Esophagus muscularis mucosa (tissue), 4 donors: ENCODE data around the gene TSGA10. TPM values are rescaled to one million over a fixed set of nuclear protein-coding genes. Genes with fewer than 3 reads are reported as not detected.

Source experiments
- DNase-seq: peaks from one replicate; pipeline ENCODE4 v3.0.0-alpha.2; 2017; ENCODE audit errors: extremely low spot score
- H3K27ac ChIP-seq, 4 donors: fragments of 200-600 bp; sonication (generic); replicated peaks in 1 of 4; 1 replicate in 3 of 4; 2 replicates in 1 of 4; pipeline ENCODE4 v1.5.1; 2016 to 2019; ENCODE audit warnings: mild to moderate bottlenecking in 1 of 4
- H3K27me3 ChIP-seq, 4 donors: fragments of 200-600 bp; sonication (generic); one replicate each; pipeline versions ENCODE4 v1.5.1 to v1.6.0; 2016 to 2019
- H3K36me3 ChIP-seq, 4 donors: fragments of 200-600 bp; sonication (generic); one replicate each; pipeline ENCODE4 v1.5.1; 2016 to 2019
- H3K4me1 ChIP-seq, 4 donors: fragments of 200-600 bp; sonication (generic); one replicate each; pipeline ENCODE4 v1.5.1; 2016 to 2019
- H3K4me3 ChIP-seq, 4 donors: fragments of 200-600 bp; sonication (generic); 1 replicate in 2 of 4; 2 replicates in 2 of 4; pipeline ENCODE4 v1.5.1; 2016 to 2019; ENCODE audit warnings: mild to moderate bottlenecking in 4 of 4, moderate library complexity in 1 of 4
- H3K9me3 ChIP-seq, 4 donors: fragments of 200-600 bp; sonication (generic); 1 replicate in 3 of 4; 2 replicates in 1 of 4; pipeline ENCODE4 v1.5.1; 2016 to 2019
- EP300 ChIP-seq: sonication (generic); formaldehyde crosslinking; IDR thresholded peaks from one replicate; pipeline ENCODE4 v1.6.1; 2017; ENCODE audit warnings: antibody characterized with exemption
- POLR2A ChIP-seq: fragments of 450-650 bp; IDR thresholded peaks from one replicate; pipeline ENCODE4 v1.6.1; 2017; ENCODE audit warnings: antibody characterized with exemption, moderate library complexity, mild to moderate bottlenecking, low read depth
- POLR2AphosphoS5 ChIP-seq, 2 donors: sonication (generic); formaldehyde crosslinking; IDR thresholded peaks; one replicate each; pipeline ENCODE4 v1.6.1; 2017; ENCODE audit warnings: antibody characterized with exemption in 2 of 2
- WGBS: methylation state at CpG from one replicate; pipeline ENCODE4 v1.1.5; 2018; 5-methylcytosine and 5-hydroxymethylcytosine counted together
- intact Hi-C: fragments of 100-400 bp; cut with DNase I; formaldehyde crosslinking; loops from one replicate; pipeline ENCODE4 v1.15.1; 2023
- total RNA-seq, 4 donors: library from RNA; depleted of rRNA; stranded (reverse); fragments of >200 nt; gene quantifications; one replicate each; pipeline versions ENCODE4 v1.1.0 to v1.2.1, GENCODE V29; 2016
- TF ChIP-seq, protein P1 (sequence below), 3 experiments: fragments of 200-600 bp in 2 of 3; fragments of 450-650 bp in 1 of 3; sonication (generic) in 2 of 3; IDR thresholded peaks; one replicate each; pipeline ENCODE4 v1.5.1; 2017 to 2019; ENCODE audit warnings: antibody characterized with exemption in 3 of 3, mild to moderate bottlenecking in 2 of 3, moderate library complexity in 1 of 3

Gene TSGA10
- total RNA-seq, 4 donors from 2014 or later, result 1.1 to 4.4 (median 2.0) TPM

DNA sequence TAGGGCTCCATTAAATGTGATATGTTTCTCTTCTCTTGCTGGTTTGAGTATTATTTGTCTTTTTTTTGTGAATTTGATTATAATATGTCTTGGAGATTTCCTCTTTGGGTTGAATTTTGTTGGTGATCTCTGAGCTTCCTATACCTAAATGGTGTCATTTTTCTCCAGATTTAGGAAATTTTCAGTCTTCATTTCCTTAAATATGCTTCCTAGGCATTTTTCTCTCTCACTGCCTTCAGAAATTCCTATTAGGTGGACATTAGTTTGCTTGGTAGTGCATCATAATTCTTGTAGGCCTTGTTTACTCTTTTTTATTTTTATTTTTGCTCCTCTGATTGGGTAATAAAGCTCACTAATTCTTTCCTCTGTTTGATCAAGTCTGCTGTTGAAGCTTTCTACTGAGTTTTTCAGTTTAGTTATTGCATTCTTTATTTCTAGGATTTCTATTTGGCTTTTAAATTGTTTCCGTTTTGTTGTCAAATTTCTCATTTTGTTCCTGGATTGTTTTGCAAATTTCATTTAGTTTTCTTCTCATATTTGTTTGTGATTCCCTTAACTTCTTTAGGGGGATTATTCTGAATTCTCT, 182.1 kb downstream of the TSGA10 start:
- peaks cover 0 to 31% (median 13%) of the 10 kb centered on the region in 4 donors for H3K9me3 ChIP-seq
- no peak for TF ChIP-seq POLR2AphosphoS5 (IDR thresholded peaks at IDR 0.05)
- intact Hi-C loops, result no loop called here
- no peak overlapping the region for H3K4me3 ChIP-seq
- WGBS, result 97% methylated on average over 1 of the region's 1 CpG
- H3K36me3 ChIP-seq, result no peaks in the 10 kb centered on the region
- no peak for DNase-seq
- no peak overlapping the region for H3K27ac ChIP-seq
- H3K27me3 ChIP-seq, result no peaks in the 10 kb centered on the region
- H3K4me1 ChIP-seq, result no peaks in the 10 kb centered on the region

DNA sequence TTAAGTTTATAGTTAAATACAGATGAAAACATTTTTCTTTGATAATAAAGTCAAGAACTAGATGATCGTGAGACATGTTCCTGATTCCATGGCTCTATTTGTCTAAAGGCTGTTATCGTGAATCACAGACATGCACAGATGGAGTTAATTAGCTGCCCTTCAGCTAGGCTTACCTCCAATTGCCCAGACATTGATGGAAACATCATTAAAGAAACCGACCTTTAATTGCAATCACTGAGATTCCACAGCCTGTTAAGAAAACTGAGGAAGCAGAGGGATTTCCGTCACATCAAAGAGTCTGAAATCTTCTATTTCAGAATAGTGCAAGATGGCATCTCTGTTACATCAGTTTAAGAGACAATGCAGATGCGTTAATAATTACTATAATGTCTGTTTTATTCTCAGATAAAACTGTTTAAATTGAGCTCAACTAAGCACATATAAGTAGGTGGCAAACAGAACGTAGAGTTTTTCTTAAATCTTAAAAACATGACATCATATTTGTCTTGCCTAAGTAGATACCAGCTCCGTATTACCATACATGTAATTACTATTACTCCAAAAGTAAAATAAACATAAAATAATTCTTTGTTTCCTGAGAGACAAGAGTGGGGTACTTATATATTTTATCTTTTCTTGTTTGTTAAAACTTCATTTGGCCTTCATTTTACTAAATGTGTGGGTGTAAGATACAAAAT, 194.8 kb downstream of the TSGA10 start:
- Histone ChIP-seq H3K4me1 (no peaks in the 10 kb centered on the region), H3K9me3 (peaks cover 0 to 2% (median 0%) of the 10 kb centered on the region in 4 donors), H3K27me3 (no peaks in the 10 kb centered on the region), H3K27ac (no peak overlapping the region), H3K4me3 (no peak overlapping the region), H3K36me3 (no peaks in the 10 kb centered on the region)
- WGBS, result 59% methylated on average over 7 of the region's 7 CpGs
- no peak for DNase-seq
- TF ChIP-seq POLR2AphosphoS5 (IDR thresholded peaks at IDR 0.05), result no peak
- TF ChIP-seq EP300, result no peak
- no peak for TF ChIP-seq POLR2A
- TF ChIP-seq, protein P1, sequence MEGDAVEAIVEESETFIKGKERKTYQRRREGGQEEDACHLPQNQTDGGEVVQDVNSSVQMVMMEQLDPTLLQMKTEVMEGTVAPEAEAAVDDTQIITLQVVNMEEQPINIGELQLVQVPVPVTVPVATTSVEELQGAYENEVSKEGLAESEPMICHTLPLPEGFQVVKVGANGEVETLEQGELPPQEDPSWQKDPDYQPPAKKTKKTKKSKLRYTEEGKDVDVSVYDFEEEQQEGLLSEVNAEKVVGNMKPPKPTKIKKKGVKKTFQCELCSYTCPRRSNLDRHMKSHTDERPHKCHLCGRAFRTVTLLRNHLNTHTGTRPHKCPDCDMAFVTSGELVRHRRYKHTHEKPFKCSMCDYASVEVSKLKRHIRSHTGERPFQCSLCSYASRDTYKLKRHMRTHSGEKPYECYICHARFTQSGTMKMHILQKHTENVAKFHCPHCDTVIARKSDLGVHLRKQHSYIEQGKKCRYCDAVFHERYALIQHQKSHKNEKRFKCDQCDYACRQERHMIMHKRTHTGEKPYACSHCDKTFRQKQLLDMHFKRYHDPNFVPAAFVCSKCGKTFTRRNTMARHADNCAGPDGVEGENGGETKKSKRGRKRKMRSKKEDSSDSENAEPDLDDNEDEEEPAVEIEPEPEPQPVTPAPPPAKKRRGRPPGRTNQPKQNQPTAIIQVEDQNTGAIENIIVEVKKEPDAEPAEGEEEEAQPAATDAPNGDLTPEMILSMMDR (IDR thresholded peaks at IDR 0.05), result no peak
- intact Hi-C loops, result no loop called here

DNA sequence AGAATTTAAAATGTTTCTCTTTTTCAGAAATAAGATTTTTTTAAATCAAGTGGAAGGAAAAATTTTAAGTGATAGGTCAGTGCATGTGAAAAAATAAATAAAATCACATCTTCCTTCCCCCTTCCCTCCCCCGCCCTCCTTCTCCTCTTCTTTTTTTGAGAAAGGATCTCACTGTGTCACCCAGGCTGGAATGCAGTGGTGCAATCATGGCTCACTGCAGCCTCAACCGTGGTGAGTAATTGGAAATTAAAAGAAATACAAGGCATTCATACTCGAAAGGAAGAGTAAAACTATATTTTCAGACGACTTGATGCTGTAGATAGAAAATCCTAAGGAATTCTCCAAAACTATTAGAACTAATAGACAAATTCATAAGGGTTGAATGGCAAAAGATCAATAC, 201.8 kb downstream of the TSGA10 start:
- TF ChIP-seq, protein P1 (IDR thresholded peaks at IDR 0.05), result no peak
- TF ChIP-seq EP300 (no peak), POLR2AphosphoS5 (IDR thresholded peaks at IDR 0.05) (no peak), POLR2A (no peak)
- intact Hi-C loops, result no loop called here
- Histone ChIP-seq H3K4me1 (peaks cover 0 to 12% (median 8%) of the 10 kb centered on the region in 4 donors), H3K27me3 (peaks cover 0 to 3% (median 0%) of the 10 kb centered on the region in 4 donors), H3K4me3 (no peak overlapping the region), H3K9me3 (no peaks in the 10 kb centered on the region), H3K27ac (no peak overlapping the region), H3K36me3 (no peaks in the 10 kb centered on the region)
- 74% methylated on average over 4 of the region's 4 CpGs for WGBS
- no peak for DNase-seq

DNA sequence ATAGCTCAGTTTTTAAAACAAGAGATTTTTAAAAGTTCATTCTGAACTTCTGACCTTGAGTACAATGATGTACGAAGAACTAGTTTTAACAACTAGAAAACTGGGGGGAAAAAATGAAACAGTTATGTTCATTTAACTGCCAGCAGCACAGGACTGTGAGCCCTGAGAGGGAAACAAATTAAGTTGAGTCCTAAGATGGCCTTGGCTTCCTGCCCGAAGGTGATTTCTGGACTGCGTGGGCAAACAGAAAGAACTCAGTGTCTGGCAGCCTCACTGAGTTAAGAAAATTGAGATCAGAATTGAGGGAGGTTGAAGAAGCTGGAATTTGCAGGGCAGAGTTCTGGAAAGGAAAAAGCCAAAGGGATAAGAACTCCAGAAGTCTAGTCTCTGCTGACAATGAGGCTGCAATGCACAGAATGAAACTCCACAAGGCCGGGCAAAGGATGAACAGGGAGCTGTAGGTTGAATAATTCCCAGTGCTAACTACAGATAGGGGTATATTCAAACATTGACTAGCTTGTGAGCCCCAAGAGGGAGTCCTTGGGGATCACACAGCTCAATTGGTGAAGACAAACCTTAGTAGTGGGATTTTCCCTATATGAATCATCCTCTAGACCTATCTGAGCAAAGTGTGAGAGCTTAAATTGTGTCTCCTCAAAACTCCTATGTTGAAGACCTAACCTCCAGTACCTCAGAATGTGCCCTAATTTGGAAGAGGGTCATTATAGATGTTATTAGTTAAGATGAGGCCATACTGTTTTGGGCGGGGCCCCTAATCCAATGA, 205.6 kb downstream of the TSGA10 start:
- WGBS, result 63% methylated on average over 5 of the region's 5 CpGs
- intact Hi-C loops, result no loop called here
- DNase-seq, result no peak
- peaks cover 0 to 12% (median 8%) of the 10 kb centered on the region in 4 donors for H3K4me1 ChIP-seq
- TF ChIP-seq POLR2AphosphoS5 (IDR thresholded peaks at IDR 0.05) (no peak), EP300 (no peak), POLR2A (no peak)
- TF ChIP-seq, protein P1 (IDR thresholded peaks at IDR 0.05), result no peak
- H3K9me3 ChIP-seq, result no peaks in the 10 kb centered on the region
- H3K36me3 ChIP-seq, result no peaks in the 10 kb centered on the region
- H3K27ac ChIP-seq, result no peak overlapping the region
- H3K27me3 ChIP-seq, result peaks cover 0 to 3% (median 0%) of the 10 kb centered on the region in 4 donors
- no peak overlapping the region for H3K4me3 ChIP-seq

DNA sequence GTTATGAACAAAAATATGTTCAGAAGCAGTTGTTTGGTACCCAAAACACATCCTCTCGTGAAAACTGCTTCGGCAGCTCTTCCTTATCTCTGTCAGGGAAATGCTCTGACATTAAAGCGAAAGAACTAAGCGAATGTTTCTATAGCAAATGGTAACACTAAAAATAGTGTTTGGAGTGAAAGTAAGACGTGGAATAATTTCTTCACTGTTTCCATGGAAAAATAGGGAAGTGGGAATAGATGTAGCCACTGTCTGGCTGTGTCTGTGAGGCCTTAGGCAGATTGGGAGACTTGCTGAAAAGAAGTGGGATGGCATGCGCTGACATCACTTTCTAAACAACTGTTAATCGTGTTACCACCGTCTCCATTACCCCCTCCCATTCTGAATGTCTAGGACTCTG, 207.2 kb downstream of the TSGA10 start:
- Histone ChIP-seq H3K27me3 (no peaks in the 10 kb centered on the region), H3K27ac (no peak overlapping the region), H3K4me3 (no peak overlapping the region), H3K9me3 (no peaks in the 10 kb centered on the region), H3K36me3 (no peaks in the 10 kb centered on the region), H3K4me1 (peaks cover 0 to 12% (median 8%) of the 10 kb centered on the region in 4 donors)
- DNase-seq, result no peak
- 69% methylated on average over 8 of the region's 8 CpGs for WGBS
- TF ChIP-seq EP300 (no peak), POLR2AphosphoS5 (IDR thresholded peaks at IDR 0.05) (no peak), POLR2A (no peak)
- TF ChIP-seq, protein P1 (IDR thresholded peaks at IDR 0.05), result no peak
- intact Hi-C loops, result no loop called here
